Stimulated activated CD8-positive, alpha-beta memory T cell treated with anti-CD3 and anti-CD28 coated beads, Interleukin-4, amount 100 ng/mL, for 4 hours (primary cell): ENCODE measurements around the gene NDNF.

Experiments
- DNase-seq, 2 donors: peaks; one replicate each; pipeline ENCODE4 v3.0.0-alpha.2; 2020; ENCODE audit warnings: low read depth in 2 of 2, low spot score in 1 of 2

NDNF gene

DNA sequence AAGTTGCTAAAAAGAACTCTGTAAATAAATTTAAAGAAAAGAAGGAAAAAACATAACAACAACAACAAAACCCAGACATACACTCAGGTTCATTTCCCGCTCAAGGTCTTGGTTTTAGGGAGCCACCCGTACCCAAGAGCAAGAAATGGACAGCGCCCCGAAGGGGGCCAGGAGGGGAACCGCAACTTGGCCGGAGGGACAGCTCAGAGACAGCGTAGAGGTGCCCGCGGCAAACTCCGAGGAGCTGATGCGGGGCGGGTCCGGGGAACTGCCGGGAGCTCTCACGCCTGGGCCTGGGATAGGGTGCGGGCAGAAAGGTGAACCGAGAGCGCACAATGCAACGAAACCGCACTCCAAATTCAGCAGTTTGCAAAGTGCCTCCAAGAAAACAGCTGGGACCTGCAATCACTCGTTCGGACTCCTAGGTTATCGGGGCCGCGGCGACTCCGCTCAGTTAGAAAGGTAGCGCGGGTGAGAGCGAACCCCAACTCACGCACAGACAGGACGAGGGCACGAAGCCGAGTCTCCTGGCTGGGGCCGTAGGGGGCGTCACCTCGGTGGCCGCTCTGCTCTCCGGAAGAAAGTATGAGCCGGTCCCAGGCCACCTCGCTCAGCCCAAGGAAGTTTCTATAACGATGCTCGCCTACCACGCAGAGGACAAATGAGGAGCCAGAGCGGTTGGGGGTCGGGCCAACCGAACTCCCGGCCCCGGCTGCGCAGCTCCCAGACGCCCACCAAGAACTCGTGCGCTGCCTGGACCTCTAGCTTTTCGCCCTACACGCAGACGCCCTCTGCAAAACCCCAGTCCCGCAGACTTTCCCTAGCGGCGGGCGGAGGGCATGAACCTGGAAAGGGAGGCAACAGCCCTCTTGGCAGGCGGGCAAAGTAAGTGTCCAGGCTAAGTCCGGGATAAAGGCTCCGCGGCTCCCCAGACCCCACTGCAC, 1.4 kb downstream of the NDNF start:
- DNase-seq, result no peak

DNA sequence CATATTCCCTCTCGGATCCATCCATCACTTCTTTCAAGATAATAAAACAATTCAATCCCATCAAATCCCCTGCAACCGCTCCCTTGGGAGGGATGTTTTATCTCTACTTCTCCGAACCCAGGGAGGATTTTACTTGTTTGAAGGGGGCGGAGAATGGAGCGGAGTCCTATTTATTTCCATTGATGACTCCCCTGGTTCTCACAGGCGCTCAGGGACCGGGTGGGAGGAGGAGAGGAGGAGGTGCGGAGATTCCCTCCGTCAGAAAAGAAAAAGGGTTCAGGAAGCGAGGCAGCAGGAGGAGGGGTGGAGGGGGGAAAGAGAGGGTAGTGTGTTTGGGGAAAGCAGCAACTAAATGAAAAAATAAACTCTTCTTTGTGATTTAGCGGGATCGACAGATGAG, 2.1 kb downstream of the NDNF start:
- no peak for DNase-seq

DNA sequence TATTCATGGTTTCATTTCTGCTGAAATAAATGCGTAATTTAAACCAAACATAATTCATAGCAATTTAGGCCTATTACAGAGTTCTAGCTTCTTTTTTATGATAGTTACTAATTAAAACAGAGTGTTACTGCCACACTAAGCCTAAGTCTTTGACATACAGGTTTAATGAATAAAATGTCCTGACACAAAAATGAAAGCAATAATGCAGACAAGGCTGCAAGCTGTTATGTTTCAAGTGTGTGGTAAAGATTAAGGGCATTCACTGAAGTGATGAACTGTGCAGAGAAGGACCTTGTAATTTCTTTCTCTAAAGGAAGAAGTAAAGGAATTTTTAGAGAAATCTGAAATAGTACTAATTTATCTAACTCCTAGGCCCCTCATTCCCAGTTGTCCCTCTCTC, 2.9 kb downstream of the NDNF start:
- no peak for DNase-seq

DNA sequence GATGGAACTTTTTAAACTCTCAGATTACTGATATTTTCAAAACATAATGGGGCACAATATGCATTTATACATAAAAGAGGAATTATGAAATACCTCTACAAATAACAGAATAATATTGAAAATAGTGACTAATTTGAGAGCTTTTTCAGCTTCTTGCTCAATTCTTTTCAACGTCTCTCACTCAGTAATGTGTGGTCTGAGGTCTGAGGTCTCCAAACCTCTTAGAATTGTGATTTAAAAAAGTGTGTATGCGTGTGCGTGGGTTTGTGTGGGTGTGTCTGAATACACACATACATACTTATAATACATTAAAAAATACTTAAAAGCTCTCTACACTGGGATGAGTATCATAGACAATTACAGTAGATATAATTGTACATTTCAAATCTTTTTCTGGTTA, 7.9 kb downstream of the NDNF start:
- DNase-seq, result no peak

DNA sequence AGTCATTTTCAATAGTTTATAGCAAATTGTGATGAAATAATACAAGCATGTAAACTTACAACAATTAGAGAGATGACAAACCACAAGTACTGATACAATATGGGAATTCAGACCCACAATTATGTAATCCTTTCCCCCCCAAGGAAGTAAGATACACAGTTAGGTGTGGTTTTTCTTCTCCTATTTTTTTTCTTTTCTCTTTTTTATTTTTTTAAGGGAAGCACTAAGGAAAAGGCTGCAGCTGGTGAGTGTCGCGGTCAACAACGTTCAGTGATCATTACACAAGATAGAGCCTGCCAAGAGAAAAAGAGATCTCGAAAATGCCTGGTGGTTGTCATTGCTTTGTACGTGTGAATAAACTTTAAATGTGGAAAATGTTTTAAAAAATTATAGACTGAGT, 9.8 kb downstream of the NDNF start:
- DNase-seq, result no peak

DNA sequence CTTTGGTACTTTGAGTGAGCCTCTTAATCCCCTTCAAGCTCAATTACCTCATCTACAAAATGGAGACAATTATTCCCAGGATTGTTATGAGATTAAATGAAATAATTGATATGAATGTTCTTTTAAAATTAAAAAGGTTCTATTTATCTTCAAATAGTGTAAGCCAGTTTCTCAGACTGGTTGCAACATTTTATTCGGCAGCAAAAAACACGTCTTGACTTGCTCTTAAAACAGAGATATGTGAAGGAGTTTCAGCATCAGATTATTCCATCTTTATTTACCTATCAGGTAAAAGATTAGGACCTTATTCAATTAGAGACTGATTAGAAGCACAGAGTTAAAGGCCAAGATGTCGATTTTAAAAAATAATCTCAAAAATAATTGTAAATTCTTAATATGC, 10.5 kb downstream of the NDNF start:
- DNase-seq, result no peak

DNA sequence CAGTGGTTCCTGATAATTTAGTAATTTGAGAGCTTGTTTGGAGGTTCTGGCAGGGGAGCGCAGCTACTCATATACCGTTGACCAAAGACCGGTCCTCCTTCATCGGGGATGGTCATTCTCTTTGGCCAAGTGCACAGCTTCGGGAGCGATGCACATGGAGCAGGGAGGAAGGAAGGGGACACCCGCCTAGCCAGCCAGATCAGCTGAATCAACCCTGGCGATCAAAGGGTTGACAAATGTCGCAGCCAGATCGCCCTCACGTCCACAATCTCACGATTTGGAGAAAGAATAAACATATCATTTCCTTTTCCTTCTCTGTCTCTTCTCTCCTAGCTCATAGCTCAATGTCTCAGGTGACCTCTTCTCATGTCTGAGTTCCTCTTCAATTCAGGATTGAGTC, 11.1 kb downstream of the NDNF start:
- DNase-seq, result no peak

DNA sequence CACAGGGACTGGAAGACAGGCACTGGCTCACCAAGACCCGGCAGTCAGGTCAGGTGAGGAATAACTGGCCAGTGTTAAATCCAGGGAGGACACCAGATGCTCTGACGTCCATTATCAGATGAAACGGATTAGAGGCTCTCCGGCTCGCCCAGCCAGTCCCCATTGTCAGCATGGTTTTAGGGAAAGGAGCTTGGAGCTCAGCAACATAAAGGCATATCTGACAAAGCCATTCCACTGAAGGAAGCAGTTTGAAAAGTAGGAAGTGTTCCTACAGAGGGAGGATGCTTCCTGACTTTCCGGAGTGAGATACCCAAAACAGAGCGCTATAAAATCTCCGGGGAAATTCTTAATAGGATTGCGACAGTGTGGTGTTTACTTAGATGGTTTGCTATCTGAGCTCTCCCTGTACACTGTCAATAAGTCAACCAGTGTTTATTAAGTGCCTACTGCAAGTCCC, 14.8 kb downstream of the NDNF start:
- DNase-seq, result no peak

DNA sequence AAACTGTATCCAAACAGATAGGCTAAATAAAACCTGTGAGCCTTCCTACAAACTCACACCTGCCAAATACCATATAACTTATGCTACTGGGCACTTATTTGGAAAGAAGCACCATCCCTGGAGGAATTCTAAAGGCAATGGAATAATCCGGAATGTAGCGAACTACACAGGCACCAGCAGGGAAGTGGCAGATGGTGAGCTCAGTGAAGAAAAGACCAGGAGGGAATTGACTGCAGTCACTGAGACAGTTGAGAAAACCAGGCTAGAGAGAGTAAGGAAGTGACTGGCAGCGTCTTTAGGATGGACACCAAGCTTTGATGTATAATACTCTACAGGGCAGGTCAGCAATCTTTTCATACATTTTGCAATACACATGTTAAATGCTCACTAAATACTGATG, 16.3 kb downstream of the NDNF start:
- DNase-seq, result no peak

DNA sequence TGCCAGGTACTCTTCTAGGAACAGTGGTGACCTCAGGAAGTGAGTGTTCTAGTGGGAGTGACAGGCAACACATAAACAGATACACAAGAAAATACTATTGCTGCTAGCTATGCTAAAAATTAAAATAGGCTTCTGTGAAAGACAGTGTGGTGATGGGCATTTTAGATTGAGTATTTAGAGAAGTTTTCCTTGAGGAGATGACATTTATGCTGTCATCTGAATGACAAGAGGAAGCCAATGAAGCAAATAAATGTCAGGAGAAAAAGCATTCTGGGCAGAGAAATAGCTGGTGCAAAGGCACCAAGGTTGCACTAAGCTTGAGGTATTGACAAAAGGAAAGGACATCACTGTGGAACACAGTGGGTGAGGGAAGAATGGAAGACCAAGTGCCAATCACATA, 18.0 kb downstream of the NDNF start:
- no peak for DNase-seq

DNA sequence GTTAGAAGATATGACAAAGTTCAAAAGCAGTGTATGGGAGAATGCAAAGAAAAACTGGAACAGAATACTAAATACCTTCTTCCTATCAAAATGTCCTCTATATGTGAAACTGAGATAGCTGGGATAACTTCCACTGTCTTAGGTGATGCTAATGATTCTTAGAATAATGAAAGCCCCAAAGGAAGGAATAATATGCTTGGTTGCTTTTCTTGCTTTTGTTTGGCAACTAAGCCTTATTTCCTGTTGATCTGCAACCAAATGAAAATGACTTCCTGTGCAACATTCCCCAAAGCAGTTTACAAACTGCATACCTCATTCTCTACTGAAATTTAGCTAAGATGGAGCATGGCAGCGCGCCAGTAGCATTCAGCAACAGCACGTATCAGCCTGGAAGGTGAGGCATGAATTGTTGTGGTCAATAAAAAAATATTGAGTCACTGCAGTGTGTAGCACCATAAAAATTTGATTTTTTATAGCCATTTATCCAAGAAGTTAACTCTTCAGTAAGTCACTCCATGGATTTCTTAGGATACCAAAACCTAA, 18.7 kb downstream of the NDNF start:
- no peak for DNase-seq

DNA sequence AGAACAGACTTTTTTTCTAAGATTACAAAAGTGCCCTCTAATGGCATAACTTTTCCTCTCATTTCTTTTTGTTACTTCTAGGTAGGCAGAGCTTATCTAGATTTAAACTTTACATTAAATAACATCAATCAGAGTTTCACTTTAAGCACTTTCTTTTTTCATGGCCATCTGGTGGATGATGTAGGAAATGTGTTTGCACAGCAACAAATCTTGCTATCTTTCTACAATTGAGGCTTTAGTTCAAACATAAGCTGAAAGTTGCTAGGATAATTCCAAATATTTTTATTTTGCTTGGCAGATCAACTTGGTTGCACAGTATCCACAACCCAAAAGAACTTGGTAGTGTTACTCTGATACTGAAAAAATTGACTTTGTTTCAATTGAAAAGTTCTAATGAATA, 22.0 kb downstream of the NDNF start:
- DNase-seq, result no peak

DNA sequence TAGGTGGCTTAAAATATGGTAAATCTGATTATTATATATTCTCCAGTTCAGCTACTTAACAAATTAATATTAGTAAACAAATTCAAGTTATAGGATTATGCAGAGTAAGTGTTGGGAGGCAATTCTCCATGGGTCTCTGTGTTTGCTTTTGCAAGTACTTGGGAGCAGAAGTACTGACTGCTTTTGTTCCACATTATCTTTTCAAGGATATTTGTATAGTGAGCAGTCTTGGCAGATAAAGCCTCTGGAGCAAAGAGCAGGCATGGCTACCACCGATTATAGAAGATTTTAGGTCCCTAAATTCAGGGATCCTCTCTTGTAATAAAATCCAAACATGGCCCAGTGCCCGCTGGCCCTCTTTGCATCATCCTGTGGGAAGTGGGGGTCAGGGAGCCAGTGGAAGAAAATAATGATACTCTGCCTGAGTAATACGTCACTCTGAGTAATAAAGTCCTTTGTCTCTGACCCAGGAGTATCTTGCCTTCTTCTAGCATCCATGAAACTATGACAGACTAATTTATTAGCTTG, 23.2 kb downstream of the NDNF start:
- DNase-seq, result no peak

DNA sequence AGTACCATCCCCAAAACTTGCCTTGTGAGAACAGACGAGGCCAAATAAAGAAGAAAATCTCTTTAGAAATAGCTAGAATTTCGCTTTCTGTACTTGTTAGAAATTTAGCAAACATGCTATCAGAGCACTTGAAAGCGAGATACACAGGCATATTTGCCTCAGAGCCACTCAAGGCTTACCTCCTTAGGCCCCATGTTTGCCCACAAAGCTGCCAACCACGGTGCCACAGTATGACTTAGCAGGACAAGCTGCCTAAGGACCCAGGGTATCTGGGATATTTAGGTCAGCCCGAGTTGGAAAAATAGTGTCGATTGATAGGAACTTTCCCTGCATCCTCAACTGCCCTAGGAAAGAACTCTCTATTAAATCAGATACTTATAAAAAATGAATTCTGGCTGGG, 24.2 kb downstream of the NDNF start:
- no peak for DNase-seq

DNA sequence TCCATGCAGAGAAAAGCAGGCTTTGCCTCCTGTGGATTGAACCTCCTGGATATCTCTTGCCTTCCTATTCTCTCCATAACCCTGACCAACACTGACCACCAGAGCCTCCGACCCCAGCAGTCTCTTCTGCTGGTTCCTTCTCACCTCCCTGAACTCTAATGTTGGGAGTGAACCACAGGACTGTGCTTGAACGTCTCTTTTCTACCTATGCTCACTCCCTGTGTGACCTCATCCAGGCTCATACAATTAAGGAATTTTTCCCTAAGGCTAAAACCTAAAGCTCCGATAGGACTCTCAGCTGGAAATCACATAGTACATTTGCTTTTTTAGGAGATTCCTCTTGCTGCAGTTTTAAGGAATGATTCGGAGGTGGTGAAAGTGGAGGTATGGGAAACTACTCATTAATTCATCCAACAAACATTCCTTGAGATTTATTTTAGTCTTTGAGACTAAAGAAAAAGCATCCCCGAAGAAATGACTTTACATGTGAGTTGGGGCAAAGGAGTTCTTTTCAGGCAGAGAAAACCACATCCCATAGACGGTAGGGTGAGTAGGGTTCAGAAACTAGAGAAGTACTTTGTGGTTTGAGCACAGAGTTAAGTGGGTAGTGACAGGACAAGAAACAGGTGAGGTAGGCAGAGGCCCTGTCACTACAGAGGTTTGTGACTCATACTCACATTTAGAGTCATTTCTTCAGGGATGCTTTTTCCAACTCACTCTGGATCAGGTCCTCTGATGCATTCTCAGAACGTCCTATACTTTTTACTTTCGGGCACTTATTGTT, 30.8 kb downstream of the NDNF start:
- no peak for DNase-seq

DNA sequence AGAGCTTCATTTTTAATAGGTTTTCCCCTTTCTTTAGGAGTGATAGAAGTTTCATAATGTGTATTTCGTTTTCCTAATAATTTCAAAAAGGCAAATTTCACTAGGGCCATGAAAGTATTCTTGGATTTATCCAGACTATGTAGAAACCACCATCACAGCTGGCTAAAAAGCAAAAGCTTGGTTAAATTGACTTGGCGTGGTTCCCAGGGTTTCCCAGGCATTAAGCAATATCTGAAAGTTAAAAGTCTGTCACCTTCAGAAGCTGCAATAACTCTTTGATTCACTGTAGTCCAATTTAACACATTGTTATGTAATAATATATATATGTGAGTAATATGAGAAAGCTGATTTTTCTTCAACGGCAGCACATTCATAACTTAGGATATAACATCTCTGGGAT, 38.3 kb downstream of the NDNF start:
- no peak for DNase-seq

DNA sequence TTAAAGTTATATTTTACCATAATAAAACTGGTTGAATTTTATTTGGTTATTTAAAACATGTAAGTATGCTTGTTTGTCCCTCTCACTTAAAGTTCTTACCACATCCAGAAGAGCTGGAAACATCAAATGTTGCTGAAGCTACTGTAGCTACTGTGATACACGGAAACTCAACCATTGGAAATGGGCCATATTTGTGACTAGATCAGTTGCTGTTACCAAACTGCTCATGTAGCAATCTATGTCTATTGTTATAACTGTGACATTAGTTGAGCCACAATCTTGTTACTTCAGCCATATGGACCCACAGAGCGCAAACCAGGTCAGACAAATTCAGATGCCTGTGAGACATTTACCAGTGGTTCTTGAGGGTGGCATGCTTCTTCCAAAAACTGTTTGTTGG, 41.6 kb downstream of the NDNF start:
- no peak for DNase-seq

DNA sequence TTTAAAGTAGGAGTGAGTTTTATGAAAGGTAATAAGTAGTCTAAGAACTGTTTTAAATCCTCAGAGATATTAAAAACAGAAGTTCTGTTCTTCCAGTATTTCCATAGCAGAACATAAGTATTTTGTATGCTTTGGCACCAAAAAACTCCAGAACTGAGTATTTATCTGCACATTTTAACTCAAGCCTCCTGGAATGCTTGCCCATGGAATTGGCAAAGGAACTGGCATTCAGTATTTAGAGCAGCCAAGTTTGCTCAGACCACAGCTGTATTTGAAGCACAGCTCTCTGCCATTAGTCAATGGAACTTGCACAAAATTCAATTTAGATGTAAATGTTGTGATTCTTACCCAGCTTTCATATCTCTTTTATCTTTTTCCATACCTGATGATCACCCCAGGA, 42.2 kb downstream of the NDNF start:
- DNase-seq, result no peak

DNA sequence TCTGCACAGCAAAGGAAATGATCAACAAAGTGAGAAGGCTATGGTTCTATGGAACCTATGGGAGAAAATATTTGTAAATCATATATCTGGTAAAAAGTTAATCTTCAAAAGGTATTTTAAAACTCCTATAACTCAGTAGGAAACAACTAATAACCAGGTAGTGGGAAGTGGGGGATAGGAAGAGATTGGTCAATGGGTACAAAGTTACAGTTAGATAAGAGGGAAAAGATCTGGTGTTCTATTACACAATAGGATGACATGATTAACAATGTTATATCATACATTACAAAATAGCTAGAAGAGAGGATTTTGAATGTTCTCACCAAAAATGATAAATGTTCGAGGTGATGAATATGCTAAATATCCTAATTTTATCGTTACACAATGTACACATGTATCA, 46.3 kb downstream of the NDNF start:
- no peak for DNase-seq

DNA sequence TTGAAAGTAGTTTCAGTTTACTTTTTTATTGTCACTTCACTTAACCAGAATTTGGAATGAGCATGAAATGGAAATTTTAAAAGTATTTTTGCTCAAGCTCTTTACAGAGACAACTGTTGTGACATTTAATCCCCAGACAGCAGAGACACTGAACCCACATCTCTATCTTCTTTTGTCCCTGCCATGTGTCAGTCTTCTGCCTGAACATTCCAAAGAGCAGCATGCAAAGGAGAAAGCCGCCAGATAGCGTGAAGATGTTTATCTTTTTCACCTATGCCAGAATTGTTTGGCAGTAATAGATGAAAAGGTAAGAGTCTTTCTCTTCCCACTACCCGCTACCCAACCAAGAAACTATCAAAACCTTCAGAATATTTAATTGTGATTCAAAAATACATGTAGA, 46.8 kb downstream of the NDNF start:
- DNase-seq, result no peak

DNA sequence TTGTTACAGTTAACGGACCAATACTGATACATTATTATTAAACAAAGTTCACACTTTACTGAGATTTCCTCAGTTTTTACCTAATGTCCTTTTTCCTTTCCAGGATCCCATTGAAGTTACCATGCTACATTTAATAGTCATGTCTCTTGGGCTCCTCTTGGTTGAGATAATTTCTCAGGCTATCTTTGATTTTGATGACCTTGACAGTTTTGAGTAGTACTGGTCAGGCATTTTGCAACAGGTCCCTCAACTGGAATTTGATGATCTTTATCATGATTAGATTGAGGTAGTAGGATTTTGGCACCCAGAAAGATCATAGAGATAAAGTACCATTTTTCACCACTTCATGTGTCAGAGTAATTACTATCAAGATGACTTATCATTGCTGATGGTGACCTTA, 53.8 kb downstream of the NDNF start:
- no peak for DNase-seq

DNA sequence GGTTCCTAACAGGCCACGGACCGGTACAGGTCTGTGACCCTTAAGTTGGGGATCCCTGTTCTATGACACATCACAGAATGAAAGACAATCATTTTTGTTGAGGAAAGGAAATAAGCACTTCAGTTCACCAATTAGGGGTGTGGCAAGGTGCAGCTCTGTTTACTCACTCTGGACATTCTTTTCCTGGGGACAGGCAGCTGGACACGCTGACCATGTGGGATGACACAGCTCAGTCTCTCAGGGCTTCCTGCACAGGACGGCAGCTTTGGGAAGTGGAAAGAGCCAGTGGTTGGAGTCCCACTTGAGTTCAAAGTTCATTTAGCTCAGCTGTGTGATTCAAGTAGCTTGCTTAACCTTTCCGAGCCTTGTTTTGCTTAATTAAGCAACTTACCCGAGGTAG, 55.7 kb downstream of the NDNF start:
- no peak for DNase-seq
